Measurements from ENCODE around the gene CCM2L. TPM values are rescaled to one million over a fixed set of nuclear protein-coding genes. Genes with fewer than 3 reads are reported as not detected.

The CCM2L gene
- total and polyA plus RNA-seq, 10 of the 15 experiments (the other 5 are each of a cell fraction or from before 2014, with no cell fraction given): not detected

- Histone ChIP-seq H3K27me3 (replicated peaks in 1 of 2; ENCODE audit: control insufficient read depth in 2 of 2, insufficient read depth in 2 of 2, low read length in 1 of 2) (peaks cover 0 to under 1% of the 10 kb centered on the region in 2 experiments; a peak in 1 of 4 replicates), H3K4me1 (ENCODE audit: control insufficient read depth, insufficient read depth, low read length) (peaks cover 4% of the 10 kb centered on the region; the same call in 1 of the 2 replicates), H3K4me3 (no peak overlapping the region), H2AFZ (ENCODE audit: control insufficient read depth, low read depth, low read length) (no peak overlapping the region), H3K9ac (ENCODE audit: control insufficient read depth, insufficient read depth, low read length) (no peak overlapping the region), H3K9me3 (replicated peaks; ENCODE audit: control insufficient read depth, insufficient read depth, low read length) (no peaks in the 10 kb centered on the region), H3K27ac (ENCODE audit: control insufficient read depth, insufficient read depth) (no peak overlapping the region), H3K4me2 (ENCODE audit: control insufficient read depth, insufficient read depth) (no peak overlapping the region), H4K20me1 (ENCODE audit: control insufficient read depth, insufficient read depth) (no peaks in the 10 kb centered on the region), H3K36me3 (ENCODE audit: control insufficient read depth in 2 of 2, insufficient read depth in 2 of 2, low read length in 1 of 2) (no peaks in the 10 kb centered on the region), H3K79me2 (ENCODE audit: control insufficient read depth, insufficient read depth, low read length) (no peaks in the 10 kb centered on the region)
- SMC1A ChIA-PET (ENCODE audit: uncharacterized antibody, unreplicated experiment): interaction anchor here (1.1 kb wide), 1 partner anchor 44 kb away, joined by 3 read pairs; no protein-coding TSS in a partner anchor
- ATAC-seq: no peak
- 50% methylated on average over 3 of the region's 3 CpGs for WGBS (ENCODE audit: insufficient coverage, insufficient replicate concordance, low lambda C conversion rate, missing lambda C conversion rate)
- in situ Hi-C loops (cut with MboI): no loop called here
- no peak for FAIRE-seq
- intact Hi-C loops (cut with micrococcal nuclease; ENCODE audit: unreplicated experiment): no loop called here
- POLR2A ChIA-PET: no interaction called here
- CTCF ChIA-PET: interaction anchor here (1.2 to 6.1 kb wide), 3 partner anchors 63 to 205 kb away, joined by 3 to 140 read pairs (median 129); no protein-coding TSS in a partner anchor
- no peak for DNase-seq (ENCODE audit: low read depth, low spot score)
- RAD21 ChIA-PET (ENCODE audit: unreplicated experiment): interaction anchor here (10.3 kb wide), 1 partner anchor 63 kb away, joined by 220 read pairs; no protein-coding TSS in a partner anchor
- TF ChIP-seq ZNF24 (IDR thresholded peaks at IDR 0.05): no peak
- TF ChIP-seq WRNIP1 (IDR thresholded peaks at IDR 0.05; ENCODE audit: borderline replicate concordance, low read depth, low read length): no peak
- no peak for TF ChIP-seq TCF12 (IDR thresholded peaks at IDR 0.05; ENCODE audit: low read depth, low read length)
- no peak for TF ChIP-seq CHD4 (IDR thresholded peaks at IDR 0.05)
- TF ChIP-seq SPI1 (IDR thresholded peaks at IDR 0.05; ENCODE audit: borderline replicate concordance, insufficient read depth, low read depth, low read length): no peak
- TF ChIP-seq MEF2B (IDR thresholded peaks at IDR 0.05; ENCODE audit: partially characterized antibody, poor library complexity, severe bottlenecking): no peak
- no peak for TF ChIP-seq HDGF (IDR thresholded peaks at IDR 0.05)
- no peak for TF ChIP-seq NR2F1 (conservative IDR thresholded peaks at IDR 0.05)
- TF ChIP-seq NFXL1 (IDR thresholded peaks at IDR 0.05; ENCODE audit: borderline replicate concordance): no peak
- no peak for TF ChIP-seq ZZZ3 (IDR thresholded peaks at IDR 0.05; ENCODE audit: control insufficient read depth, insufficient read length, low read depth)
- no peak for TF ChIP-seq RFX5 (IDR thresholded peaks at IDR 0.05; ENCODE audit: low read depth, low read length)
- no peak for TF ChIP-seq SREBF2 (IDR thresholded peaks at IDR 0.05; ENCODE audit: low read length)
- TF ChIP-seq, protein P1, sequence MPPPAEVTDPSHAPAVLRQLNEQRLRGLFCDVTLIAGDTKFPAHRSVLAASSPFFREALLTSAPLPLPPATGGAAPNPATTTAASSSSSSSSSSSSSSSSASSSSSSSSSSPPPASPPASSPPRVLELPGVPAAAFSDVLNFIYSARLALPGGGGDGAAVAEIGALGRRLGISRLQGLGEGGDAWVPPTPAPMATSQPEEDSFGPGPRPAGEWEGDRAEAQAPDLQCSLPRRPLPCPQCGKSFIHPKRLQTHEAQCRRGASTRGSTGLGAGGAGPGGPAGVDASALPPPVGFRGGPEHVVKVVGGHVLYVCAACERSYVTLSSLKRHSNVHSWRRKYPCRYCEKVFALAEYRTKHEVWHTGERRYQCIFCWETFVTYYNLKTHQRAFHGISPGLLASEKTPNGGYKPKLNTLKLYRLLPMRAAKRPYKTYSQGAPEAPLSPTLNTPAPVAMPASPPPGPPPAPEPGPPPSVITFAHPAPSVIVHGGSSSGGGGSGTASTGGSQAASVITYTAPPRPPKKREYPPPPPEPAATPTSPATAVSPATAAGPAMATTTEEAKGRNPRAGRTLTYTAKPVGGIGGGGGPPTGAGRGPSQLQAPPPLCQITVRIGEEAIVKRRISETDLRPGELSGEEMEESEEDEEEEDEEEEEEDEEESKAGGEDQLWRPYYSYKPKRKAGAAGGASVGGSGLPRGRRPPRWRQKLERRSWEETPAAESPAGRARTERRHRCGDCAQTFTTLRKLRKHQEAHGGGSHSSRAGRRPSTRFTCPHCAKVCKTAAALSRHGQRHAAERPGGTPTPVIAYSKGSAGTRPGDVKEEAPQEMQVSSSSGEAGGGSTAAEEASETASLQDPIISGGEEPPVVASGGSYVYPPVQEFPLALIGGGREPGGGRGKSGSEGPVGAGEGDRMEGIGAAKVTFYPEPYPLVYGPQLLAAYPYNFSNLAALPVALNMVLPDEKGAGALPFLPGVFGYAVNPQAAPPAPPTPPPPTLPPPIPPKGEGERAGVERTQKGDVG (CRISPR knock-in tag; IDR thresholded peaks at IDR 0.05): no peak
- TF ChIP-seq POLR2A (IDR thresholded peaks at IDR 0.05; ENCODE audit: low read depth, low read length): no peak
- no peak for TF ChIP-seq ATF7 (IDR thresholded peaks at IDR 0.05; ENCODE audit: low read depth)
- no peak for TF ChIP-seq HCFC1 (IDR thresholded peaks at IDR 0.05; ENCODE audit: low read length)
- no peak for TF ChIP-seq PAX5 (IDR thresholded peaks at IDR 0.05; ENCODE audit: borderline replicate concordance, low read depth, low read length)
- no TSS peak for BruUV-seq (replicated peaks)
Observed at GRCh38 chr20:32027643-32028042, 17.4 kb downstream of the CCM2L start.
